Choroid plexus epithelial cell (primary cell): ENCODE results near the gene CFAP53.
A peak's percentile ranks its signal among the peaks of the same experiment; 100 is the strongest.
"Not testable (repeated sequence)": the region's sequence is repeated elsewhere in the genome, so short reads cannot be mapped to it uniquely, and the experiment has no call there.

Experiments
- DNase-seq: peaks from one replicate; pipeline ENCODE4 v3.0.0-alpha.2; 2010; ENCODE audit warnings: low read depth
- H3K4me3 ChIP-seq: 2 replicates; pipeline ENCODE4 v1.5.1; 2011; ENCODE audit warnings: low read depth, mild to moderate bottlenecking, control low read depth, low read length, moderate library complexity
- TF ChIP-seq, protein P1 (sequence below): conservative IDR thresholded peaks from 2 replicates; pipeline ENCODE4 v1.5.1; 2011; ENCODE audit warnings: low read depth, mild to moderate bottlenecking, control low read depth, inconsistent platforms, low read length, moderate library complexity

Gene CFAP53

DNA sequence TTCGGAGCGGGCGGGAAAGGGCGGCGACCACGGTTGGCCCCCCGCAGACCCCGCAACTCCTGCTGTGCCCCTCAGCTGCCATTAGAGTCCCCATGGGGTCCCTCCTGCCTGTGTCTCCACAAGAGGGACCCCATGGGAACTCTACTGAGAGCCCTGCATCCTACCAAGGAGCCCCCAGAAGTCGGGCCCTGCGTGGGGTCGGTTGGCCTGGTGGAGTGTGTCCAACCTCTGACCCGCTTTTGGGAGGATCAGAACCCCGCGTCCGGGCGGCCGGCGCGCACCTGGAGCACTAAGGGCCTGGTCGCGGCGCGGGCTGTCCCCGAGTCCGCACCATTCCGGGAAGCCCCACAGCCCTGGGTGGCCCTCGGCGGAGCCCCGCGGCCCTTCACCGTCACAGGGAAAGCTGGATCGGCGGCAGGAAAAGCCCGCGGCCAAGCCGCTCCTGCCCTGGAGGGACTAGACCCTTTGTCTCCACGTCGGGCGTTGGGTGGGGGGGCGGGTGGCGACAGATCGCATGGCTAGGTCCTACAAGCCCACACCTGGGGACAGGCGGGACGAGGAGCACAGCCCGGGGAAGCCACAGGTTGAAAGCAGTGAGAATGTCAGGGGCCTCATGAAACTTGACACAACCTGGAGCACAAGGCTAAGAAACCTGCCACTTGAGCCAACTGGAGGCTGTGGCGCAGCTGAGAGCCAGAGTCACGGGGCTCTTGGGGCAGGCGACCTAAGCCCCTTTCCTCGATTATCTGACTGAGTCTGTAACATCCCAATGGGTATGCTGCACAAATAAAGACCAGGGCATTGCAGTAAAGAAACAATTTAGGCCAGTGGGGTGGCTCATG lies 32.4 kb upstream of the CFAP53 start:
- peak overlapping the region; percentile 64 for H3K4me3 ChIP-seq
- DNase-seq = no peak
- TF ChIP-seq, protein P1, sequence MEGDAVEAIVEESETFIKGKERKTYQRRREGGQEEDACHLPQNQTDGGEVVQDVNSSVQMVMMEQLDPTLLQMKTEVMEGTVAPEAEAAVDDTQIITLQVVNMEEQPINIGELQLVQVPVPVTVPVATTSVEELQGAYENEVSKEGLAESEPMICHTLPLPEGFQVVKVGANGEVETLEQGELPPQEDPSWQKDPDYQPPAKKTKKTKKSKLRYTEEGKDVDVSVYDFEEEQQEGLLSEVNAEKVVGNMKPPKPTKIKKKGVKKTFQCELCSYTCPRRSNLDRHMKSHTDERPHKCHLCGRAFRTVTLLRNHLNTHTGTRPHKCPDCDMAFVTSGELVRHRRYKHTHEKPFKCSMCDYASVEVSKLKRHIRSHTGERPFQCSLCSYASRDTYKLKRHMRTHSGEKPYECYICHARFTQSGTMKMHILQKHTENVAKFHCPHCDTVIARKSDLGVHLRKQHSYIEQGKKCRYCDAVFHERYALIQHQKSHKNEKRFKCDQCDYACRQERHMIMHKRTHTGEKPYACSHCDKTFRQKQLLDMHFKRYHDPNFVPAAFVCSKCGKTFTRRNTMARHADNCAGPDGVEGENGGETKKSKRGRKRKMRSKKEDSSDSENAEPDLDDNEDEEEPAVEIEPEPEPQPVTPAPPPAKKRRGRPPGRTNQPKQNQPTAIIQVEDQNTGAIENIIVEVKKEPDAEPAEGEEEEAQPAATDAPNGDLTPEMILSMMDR = no peak

DNA sequence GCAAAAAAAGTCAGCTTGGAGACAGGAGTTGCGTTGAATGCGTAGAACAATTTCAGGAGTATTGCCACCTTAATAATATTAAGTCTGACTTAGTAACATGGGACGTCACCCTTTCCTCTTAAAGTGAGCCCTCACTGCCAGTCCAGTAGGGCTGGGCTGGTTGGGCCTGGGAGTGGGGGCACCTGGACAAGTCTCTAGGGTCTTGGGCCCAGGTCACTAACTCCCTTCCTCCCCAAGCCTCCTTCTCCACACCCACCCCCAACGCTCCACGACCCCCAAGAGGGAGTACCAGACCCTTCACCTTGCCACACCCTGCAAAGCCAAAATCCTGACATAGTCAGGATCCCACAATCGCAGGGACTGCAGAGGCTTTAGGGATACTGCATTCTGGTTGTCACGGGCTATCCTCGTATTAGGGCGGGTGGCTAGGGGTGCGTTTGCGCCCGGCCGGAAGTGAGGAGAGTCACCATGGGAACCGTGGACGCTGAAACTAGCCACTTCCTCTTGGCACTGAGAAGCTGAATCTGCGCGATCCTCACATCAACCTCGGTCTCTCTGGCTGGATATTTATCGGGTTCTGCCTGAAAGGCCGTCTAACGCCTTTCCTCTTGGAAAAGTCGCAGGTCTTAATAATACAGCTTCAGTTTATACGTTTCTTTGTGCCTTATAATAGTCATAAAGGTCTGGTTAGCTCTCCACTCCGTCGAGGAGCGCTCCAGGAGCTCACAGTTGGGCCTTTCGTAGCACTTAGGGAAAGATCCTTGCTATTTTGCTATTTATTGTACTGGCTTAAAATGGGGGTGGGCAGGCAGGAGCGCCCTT lies 31.5 kb upstream of the CFAP53 start:
- TF ChIP-seq, protein P1 = no peak
- peak overlapping the region; percentile 64 for H3K4me3 ChIP-seq
- DNase-seq = peak; percentile 84

DNA sequence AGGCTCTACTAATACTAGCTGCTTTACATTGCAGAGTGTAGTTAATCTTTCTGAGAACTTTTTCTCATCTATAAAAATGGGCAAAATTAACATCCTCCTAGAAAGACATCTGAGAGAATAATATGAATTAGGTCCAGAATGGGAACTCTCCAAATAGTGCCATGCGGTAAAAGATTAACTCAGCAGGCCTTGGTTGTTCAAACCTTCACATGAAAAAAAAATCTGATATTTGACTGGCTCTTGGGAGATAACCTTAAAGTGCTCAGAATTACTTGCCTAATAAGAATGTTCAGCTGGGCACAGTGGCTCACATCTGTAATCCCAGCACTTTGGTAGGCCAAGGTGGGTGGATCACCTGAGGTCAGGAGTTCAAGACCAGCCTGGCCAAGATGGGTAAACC lies 26.7 kb upstream of the CFAP53 start:
- TF ChIP-seq, protein P1 = no peak
- no peak for DNase-seq

DNA sequence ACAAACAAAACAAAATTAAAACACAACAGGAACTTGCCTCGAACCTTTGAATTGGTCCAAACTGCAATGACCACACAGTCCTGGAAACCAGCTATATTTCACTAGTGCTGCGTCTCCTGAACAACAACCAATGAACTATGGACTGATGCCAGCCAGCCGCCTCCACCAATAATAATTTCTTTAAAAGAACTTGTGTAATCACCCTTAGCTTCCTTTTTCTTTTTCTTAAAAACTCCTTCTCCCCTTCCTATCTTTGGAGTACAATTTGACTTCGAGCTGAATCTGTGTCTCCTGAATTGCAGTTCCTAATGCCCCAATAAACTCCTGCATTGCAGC lies 22.8 kb upstream of the CFAP53 start:
- DNase-seq = no peak
- TF ChIP-seq, protein P1 = no peak
- no peak overlapping the region for H3K4me3 ChIP-seq

More for the DNA sequence above, 26.7 kb upstream of the CFAP53 start:
- no peak overlapping the region for H3K4me3 ChIP-seq

DNA sequence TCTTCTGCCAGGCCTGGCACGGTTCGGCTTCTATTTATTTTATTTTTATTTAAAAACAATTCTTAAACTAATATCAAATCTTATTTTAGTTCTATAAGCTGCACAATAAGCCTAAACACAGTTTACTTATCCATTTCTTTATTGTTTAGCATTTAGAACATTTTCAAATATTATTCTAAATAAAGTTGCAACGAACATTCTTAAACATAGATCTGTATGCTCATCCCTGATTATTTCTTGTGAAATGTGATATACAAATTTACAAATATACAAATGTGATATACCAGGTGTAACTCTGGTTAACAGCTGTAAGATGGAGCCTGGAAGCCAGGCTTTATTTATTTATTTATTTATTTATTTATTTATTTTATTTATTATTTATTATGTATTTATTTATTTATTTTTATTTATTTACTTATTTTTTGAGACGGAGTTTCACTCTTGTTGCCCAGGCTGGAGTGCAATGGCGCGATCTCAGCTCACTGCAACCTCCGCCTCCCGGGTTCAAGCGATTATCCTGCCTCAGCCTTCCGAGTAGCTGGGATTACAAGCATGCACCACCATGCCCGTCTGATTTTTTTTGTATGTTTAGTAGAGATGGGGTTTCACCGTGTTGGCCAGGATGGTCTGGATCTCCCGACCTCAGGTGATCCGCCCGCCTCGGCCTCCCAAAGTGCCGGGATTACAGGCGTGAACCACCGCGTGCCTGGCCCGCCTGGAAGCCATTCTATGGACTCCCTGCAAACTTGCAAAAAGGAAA lies 22.2 kb upstream of the CFAP53 start:
- DNase-seq = not testable (repeated sequence)
- H3K4me3 ChIP-seq = peak overlapping the region; percentile 94

DNA sequence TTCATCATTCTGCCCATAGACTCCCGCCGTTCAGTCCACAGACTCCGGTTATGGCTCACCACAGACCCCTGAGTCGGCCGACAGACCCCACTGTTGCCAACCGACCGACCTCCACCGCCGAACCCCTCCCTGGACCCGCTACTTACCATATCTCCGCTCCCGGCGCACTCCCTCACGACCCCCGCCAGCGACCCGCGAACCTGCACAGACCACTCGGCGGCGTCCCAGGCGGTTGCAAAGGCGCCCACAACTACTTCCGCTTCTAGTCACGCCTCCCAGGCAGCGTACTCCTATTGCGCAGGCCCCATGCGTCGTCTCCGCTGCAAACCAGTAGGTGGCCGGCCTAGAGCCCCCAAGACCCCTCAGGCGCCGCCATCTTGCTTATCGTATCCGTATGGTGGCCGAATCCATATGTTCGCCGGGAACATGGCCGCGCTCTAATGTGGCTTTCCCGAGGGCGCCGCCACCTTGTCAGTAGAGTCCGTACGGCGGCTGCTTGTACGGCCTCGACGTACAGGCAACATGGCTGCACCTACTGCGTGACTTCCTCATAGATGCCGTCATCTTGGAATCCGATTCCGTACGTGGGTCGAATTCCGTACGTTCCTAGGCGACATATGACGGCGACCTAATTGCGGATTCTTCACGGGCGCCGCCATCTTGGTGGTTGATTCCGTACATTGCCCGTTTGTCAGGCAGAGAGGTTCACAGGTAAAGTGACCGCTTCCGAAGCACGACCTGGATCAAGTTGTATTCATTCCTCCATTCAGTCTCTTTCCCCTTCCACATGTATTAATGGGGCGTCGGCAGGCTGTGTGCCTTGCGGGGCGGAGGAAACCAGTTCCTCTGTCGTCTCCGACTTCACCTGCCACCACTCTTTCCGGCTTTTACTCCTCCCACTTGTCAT lies 21.4 kb upstream of the CFAP53 start, which contains the start of gene CXXC1:
Gene CXXC1, minus strand, starts transcription at position 252 of the 907 bp plus-strand sequence. Its CDS starts 103 bp downstream, at position 149.
- TF ChIP-seq, protein P1 = peak; percentile 55
- peak; percentile 100 for DNase-seq

More for the DNA sequence above, 21.4 kb upstream of the CFAP53 start, which contains the start of gene CXXC1:
- H3K4me3 ChIP-seq = peak within 1 kb of the TSS; percentile 94
